Naive thymus-derived CD8-positive, alpha-beta T cell (primary cell): ENCODE data around the gene SGTA. TPM values are rescaled to one million over a fixed set of nuclear protein-coding genes. Genes with fewer than 3 reads are reported as not detected.
A peak's percentile ranks its signal among the peaks of the same experiment; 100 is the strongest.
"Not testable (repeated sequence)": the region's sequence is repeated elsewhere in the genome, so short reads cannot be mapped to it uniquely, and the experiment has no call there.

Source experiments
- ATAC-seq, 2 donors: fragments of 150-1000 bp; cut with Tn5 transposase in 1 of 2; sonication (Bioruptor Pico), chemical (Tn5 transposase) in 1 of 2; 1 replicate in 1 of 2; 2 replicates in 1 of 2; pipeline ENCODE4 v1.10.0; 2021; ENCODE audit warnings: mild to moderate bottlenecking in 2 of 2, moderate library complexity in 2 of 2
- POLR2A ChIA-PET: fragments of 350-600 bp; sonication (Branson Sonifier 250); formaldehyde crosslinking; loops from one replicate; lab custom pipeline; 2021; ENCODE audit warnings: antibody characterized with exemption; lab: Charles Lee
- DNase-seq, 10 donors: peaks; one replicate each; pipeline versions ENCODE4 v3.0.0 to v3.0.0-alpha.2; 2020 to 2022
- H3K27ac Mint-ChIP-seq, 10 donors: one replicate each; pipeline ENCODE4 v1.8.0; 2020 to 2022; ENCODE audit warnings: mild to moderate bottlenecking in 10 of 10, mixed read lengths in 10 of 10, moderate library complexity in 4 of 10, inconsistent platforms in 1 of 10
- H3K27me3 Mint-ChIP-seq, 5 donors: one replicate each; pipeline ENCODE4 v1.8.0; 2021 to 2022; ENCODE audit warnings: mixed read lengths in 5 of 5
- H3K36me3 Mint-ChIP-seq, 3 donors: one replicate each; pipeline ENCODE4 v1.8.0; 2020 to 2022; ENCODE audit warnings: mixed read lengths in 3 of 3, mild to moderate bottlenecking in 2 of 3, inconsistent platforms in 1 of 3
- H3K4me1 Mint-ChIP-seq, 4 donors: one replicate each; pipeline ENCODE4 v1.8.0; 2021 to 2022; ENCODE audit warnings: mixed read lengths in 4 of 4
- H3K4me3 Mint-ChIP-seq, 10 donors: one replicate each; pipeline ENCODE4 v1.8.0; 2020 to 2022; ENCODE audit warnings: mild to moderate bottlenecking in 10 of 10, mixed read lengths in 10 of 10, moderate library complexity in 6 of 10, inconsistent platforms in 1 of 10
- H3K9me3 Mint-ChIP-seq, 9 donors: one replicate each; pipeline ENCODE4 v1.8.0; 2020 to 2022; ENCODE audit warnings: mixed read lengths in 9 of 9, mild to moderate bottlenecking in 3 of 9, inconsistent platforms in 1 of 9, moderate library complexity in 1 of 9
- polyA plus RNA-seq, 3 donors: library from polyadenylated mRNA; unstranded; fragments of 300-500 nt; fragmentation: Illumina TruSeq; gene quantifications; one replicate each; pipeline ENCODE4 v1.2.3, GENCODE V29; 2021
- total RNA-seq, 8 experiments: library from RNA in 2 of 8; stranded (reverse) in 2 of 8; gene quantifications; one replicate each; pipeline ENCODE4 v1.2.3 and lab custom pipeline; 2021 to 2026

The SGTA gene, protein sequence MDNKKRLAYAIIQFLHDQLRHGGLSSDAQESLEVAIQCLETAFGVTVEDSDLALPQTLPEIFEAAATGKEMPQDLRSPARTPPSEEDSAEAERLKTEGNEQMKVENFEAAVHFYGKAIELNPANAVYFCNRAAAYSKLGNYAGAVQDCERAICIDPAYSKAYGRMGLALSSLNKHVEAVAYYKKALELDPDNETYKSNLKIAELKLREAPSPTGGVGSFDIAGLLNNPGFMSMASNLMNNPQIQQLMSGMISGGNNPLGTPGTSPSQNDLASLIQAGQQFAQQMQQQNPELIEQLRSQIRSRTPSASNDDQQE
- 10 to 100 TPM; 33.8 to 34.3 TPM for total RNA-seq
- polyA plus RNA-seq = 10 to 100 TPM; 23.4 to 37.0 (median 28.4) TPM
- 30.1 to 79.2 (median 48.5) reads per million in 6 experiments for total RNA-seq (lab: John Stamatoyannopoulos, UW)

DNA sequence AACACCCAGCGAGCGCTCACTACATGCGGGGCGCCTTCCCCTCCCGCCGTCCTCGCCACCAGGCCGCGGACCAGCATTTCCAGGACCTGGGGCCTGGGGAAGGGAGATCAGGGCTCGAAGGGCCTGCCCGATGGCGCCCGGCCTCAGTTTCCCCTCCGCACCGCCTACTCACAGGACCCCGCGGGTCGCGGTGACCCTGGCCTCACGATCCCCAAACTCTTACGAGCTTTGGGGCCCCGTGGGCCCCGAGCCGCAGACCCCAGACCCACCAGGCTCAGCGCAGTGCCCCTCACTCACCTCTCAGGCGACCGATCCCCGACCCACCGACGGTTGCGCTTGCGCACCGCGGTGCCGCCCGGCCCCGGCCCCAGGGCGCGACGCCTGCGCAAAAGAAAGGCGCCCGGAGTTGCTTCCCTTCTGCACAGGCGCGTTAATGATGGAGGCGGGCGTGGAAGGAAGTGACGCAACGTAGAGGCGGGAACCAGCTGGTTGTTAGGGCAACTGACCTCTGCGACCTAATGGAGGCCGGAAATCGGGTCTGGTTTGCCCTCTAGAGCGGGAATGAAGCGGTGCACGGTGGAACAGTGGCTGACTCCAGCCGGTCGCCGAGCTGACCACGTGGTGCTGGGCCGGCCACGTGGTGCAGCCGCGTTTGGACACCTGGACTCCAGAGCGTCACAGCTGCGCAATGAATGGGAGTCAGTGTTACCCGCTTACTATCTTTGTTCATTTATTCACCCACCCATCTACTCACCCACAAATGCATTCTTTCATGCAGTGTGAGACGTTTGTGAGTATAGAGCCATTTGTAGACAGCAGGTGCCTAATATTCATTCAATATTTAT, at the start of gene SGTA:
Gene SGTA, minus strand, starts transcription at position 338 of the 845 bp plus-strand sequence. CDS start 14,205 bp downstream, outside the sequence.
- peak; percentile 88 to 98 (median 95) for DNase-seq
- Mint-ChIP-seq H3K9me3 (no peaks in the 10 kb centered on the region), H3K27me3 (no peaks in the 10 kb centered on the region), H3K36me3 (peaks cover 0 to 2% (median 0%) of the 10 kb centered on the region in 3 donors), H3K4me3 (peak within 1 kb of the TSS; percentile 80 to 96 (median 92)), H3K27ac (peak within 1 kb of the TSS; percentile 87 to 98 (median 96)), H3K4me1 (peaks cover 25 to 68% (median 58%) of the 10 kb centered on the region in 4 donors)
- peak; percentile 57 to 67 for ATAC-seq
- POLR2A ChIA-PET = interaction anchor here (0.6 to 1.6 kb wide), 7 partner anchors 37 to 307 kb away, joined by 3 to 5 read pairs (median 3); partner anchors contain the start of genes GADD45B, SLC39A3, ZNF554 and ZNF555

DNA sequence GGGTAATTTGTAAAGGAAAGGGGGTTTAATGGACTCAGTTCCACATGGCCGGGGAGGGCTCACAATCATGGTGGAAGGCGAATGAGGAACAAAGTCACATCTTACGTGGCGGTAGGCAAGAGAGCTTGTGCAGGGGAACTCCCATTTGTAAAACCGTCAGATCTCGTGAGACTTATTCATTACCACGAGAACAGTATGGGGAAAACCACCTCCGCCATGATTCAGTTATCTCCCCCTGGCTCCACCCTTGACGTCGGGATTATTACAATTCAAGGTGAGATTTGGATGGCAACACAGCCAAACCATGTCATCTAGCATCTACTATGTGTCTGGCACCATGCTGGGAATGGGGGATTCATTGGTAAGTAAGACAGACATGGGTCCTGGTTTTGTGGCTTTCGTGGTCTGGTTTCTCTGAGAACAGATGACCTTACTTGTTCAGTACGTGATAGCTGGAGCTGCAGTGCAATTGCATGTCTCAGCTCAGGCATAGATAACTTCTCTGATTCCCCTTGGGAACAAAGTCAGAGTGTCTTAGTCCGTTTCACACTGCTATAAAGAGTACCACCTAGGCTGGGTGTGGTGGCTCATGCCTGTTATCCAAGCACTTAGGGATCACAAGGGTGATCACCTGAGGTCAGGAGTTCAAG, 44.9 kb upstream of the SGTA start:
- POLR2A ChIA-PET = no interaction called here
- Mint-ChIP-seq H3K4me3 (no peak overlapping the region), H3K27me3 (no peaks in the 10 kb centered on the region), H3K9me3 (peaks cover 0 to 41% (median 14%) of the 10 kb centered on the region in 9 donors), H3K4me1 (peaks cover 0 to 4% (median 0%) of the 10 kb centered on the region in 4 donors), H3K36me3 (peaks cover 16 to 45% (median 29%) of the 10 kb centered on the region in 3 donors), H3K27ac (no peak overlapping the region)
- DNase-seq (no peak), ATAC-seq (no peak)

DNA sequence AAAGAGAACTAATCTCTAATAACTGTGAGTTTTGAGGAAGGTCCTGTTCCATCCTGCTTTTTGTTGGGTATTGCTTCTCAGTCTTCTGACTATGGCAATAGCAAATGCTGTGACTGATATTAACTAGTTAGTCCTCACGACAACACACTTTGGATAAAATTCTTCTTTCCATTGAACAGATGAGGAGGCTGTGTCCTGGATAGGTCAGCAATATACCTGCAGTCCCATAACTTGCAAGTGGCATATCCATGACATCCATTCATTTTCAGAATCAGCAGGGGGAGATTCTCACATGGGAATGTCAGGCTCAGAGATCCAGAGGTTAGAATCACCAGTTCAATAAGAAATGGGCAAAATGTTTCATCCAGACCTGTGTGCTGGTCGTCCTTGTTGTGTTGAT, 43.9 kb upstream of the SGTA start:
- Mint-ChIP-seq H3K4me1 (peaks cover 0 to 4% (median 0%) of the 10 kb centered on the region in 4 donors), H3K36me3 (peaks cover 12 to 36% (median 25%) of the 10 kb centered on the region in 3 donors), H3K4me3 (no peak overlapping the region), H3K27ac (no peak overlapping the region), H3K27me3 (no peaks in the 10 kb centered on the region), H3K9me3 (peaks cover 0 to 31% (median 9%) of the 10 kb centered on the region in 9 donors)
- ATAC-seq (no peak), DNase-seq (no peak)
- POLR2A ChIA-PET = no interaction called here

DNA sequence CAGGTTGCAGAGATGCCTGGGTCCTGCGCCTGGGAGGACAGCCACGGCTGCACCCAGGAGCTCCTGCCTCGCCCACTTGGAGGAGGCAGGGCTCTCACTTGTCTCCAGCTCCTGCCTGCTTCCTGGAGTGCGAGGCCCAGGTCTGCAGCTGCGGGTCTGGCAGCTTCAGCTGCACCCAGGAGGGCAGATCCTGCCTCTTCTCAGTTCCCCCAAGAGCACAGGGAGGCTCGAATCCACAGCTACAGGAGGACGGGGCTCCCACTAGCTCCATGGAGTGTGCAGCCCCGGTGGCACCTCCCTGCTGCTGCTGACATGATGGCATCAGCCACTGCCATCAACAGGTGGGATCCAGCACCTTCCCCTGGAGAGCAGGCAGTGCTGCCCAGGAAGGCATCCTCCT, 41.1 kb upstream of the SGTA start:
- ATAC-seq (no peak), DNase-seq (no peak)
- Mint-ChIP-seq H3K36me3 (peaks cover 12 to 27% (median 21%) of the 10 kb centered on the region in 3 donors), H3K27ac (no peak overlapping the region), H3K9me3 (peaks cover 0 to 12% (median 3%) of the 10 kb centered on the region in 9 donors), H3K4me3 (no peak overlapping the region), H3K4me1 (peaks cover 0 to 14% (median 6%) of the 10 kb centered on the region in 4 donors), H3K27me3 (no peaks in the 10 kb centered on the region)
- POLR2A ChIA-PET = interaction anchor here (1.3 kb wide), 1 partner anchor 16 kb away, joined by 4 read pairs; the partner anchor contains the start of gene ZNF555

DNA sequence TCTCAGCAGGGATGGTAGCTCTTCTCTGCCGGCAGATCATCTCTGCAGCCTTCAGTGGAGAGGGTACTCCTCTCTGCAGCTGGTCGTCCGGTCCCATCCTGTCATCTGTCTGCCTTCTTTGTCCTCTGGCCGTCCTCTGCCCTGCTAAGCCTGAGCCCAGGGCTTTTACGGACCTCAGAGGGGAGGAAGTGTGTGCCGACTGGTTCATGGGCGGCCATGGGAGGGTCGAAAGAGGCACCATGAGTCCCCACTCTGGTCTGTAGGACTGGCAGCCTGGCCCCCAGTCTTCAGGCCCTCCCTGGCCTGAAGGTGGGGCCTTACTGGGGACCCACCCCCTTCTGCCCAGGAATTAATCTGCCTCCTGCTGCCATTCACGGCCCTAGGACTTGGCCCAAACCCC, 40.6 kb upstream of the SGTA start:
- H3K9me3 Mint-ChIP-seq = peaks cover 0 to 10% (median 3%) of the 10 kb centered on the region in 9 donors
- no peaks in the 10 kb centered on the region for H3K27me3 Mint-ChIP-seq
- ATAC-seq = no peak
- POLR2A ChIA-PET = no interaction called here
- no peak overlapping the region for H3K27ac Mint-ChIP-seq
- no peak for DNase-seq
- H3K4me1 Mint-ChIP-seq = peaks cover 0 to 14% (median 6%) of the 10 kb centered on the region in 4 donors
- H3K36me3 Mint-ChIP-seq = peaks cover 12 to 22% (median 21%) of the 10 kb centered on the region in 3 donors
- no peak overlapping the region for H3K4me3 Mint-ChIP-seq

DNA sequence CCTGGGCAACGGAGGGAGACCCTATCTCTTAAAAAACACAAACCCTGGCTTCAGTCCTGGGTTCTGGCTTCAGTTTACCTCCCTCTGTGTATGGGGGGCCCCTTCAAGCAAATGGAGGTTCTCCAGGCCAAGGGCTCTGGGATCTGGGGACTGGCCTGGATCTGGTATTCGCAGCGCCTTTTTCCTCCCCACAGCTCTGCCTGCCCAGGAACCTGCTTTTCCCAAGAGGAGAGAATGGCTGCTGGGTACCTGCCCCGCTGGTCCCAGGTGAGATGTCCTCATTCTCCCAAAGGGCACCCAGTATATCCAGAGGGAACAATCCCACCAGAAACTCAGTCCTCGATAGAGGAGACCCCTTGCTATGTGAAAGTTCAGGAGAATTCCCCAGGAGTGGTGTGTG, 39.8 kb upstream of the SGTA start:
- Mint-ChIP-seq H3K36me3 (peaks cover 10 to 14% (median 13%) of the 10 kb centered on the region in 3 donors), H3K27me3 (no peaks in the 10 kb centered on the region), H3K27ac (no peak overlapping the region), H3K9me3 (peaks cover 0 to 7% (median 1%) of the 10 kb centered on the region in 9 donors), H3K4me3 (no peak overlapping the region), H3K4me1 (peaks cover 0 to 14% (median 6%) of the 10 kb centered on the region in 4 donors)
- POLR2A ChIA-PET = interaction anchor here (1.4 kb wide), 1 partner anchor 19 kb away, joined by 3 read pairs; the partner anchor contains the start of gene ZNF555
- ATAC-seq = no peak
- DNase-seq = no peak

DNA sequence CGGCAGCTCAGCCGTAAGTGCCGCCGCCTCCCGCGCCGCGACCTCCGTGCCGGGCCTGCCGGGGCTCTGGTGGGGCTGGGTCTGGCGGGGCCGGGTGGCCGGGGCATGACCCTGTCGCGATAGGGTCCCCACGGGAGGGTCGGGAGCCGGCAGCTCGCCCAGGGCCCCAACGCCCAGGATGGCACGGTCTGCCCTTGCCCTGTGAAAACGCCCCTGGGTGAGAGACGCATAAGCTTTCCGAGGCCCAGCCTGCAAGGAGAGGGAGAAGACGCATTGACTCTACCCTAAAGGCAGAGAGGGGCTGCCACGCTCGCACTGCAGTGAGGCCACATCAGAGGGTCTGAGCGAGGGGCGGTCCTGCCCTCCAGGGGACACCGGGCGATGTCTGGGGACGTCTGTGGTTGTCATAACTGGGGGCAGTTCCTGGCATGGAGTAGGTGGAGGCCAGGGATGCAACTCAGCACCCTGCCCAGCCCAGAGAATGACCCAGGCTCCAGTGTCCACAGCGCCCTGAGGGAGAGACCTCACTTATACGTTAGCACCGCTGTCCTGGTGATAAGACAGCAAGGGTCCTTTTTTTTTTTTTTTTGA, 37.1 kb upstream of the SGTA start:
- POLR2A ChIA-PET = interaction anchor here (0.7 to 2.0 kb wide), 4 partner anchors 21 to 49 kb away, joined by 3 to 11 read pairs (median 4); partner anchors contain the start of genes SGTA and ZNF555

DNA sequence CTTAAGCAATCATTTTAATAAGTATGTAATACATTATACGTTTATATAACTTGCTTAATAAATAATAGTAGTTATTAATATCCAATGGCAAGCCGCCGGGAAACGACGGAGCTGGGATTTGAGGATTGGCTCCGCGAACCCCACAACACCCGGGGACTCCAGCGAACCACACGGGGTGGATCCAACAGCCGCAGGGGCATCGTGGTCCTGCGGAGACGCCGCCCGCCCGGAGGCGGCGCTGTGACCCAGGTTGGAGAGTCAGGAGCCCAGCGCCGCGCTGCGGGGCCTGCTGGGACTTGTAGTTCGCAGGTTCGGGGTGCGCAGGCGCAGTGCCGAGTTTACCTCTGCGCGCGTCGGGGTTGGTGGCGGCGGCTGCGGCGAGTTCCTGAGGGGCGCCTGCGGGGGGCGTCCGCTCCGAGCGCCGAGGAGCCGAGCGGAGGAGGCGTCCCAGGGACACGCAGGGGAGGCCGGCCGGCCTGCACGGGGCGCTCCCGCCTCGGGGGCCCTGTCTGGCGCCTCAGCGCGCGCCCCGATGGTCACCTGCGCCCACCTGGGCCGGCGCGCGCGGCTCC, 36.6 kb upstream of the SGTA start, which contains the start of gene ZNF554:
Gene ZNF554, plus strand, starts transcription at position 329 of the 572 bp plus-strand sequence. Its CDS starts 204 bp downstream, at position 533.
- H3K4me1 Mint-ChIP-seq = peaks cover 0 to 14% (median 6%) of the 10 kb centered on the region in 4 donors
- peak within 1 kb of the TSS in 8 of 10 donors; percentile 39 to 87 (median 76) for H3K27ac Mint-ChIP-seq
- peak within 1 kb of the TSS; percentile 81 to 93 (median 87) for H3K4me3 Mint-ChIP-seq
- DNase-seq = peak; percentile 96 to 100 (median 99)
- peaks cover 0 to 1% (median 0%) of the 10 kb centered on the region in 3 donors for H3K36me3 Mint-ChIP-seq
- no peaks in the 10 kb centered on the region for H3K9me3 Mint-ChIP-seq
- no peaks in the 10 kb centered on the region for H3K27me3 Mint-ChIP-seq
- peak; percentile 93 to 94 for ATAC-seq
- POLR2A ChIA-PET = interaction anchor here (0.6 to 2.0 kb wide), 5 partner anchors 12 to 123 kb away, joined by 3 to 11 read pairs (median 3); partner anchors contain the start of genes SGTA and ZNF555

More for the DNA sequence above, 37.1 kb upstream of the SGTA start:
- Mint-ChIP-seq H3K9me3 (no peaks in the 10 kb centered on the region), H3K27ac (peak overlapping the region in 8 of 10 donors; percentile 39 to 87 (median 76)), H3K27me3 (no peaks in the 10 kb centered on the region), H3K4me1 (peaks cover 0 to 14% (median 6%) of the 10 kb centered on the region in 4 donors), H3K36me3 (peaks cover 0 to 4% (median 0%) of the 10 kb centered on the region in 3 donors), H3K4me3 (peak overlapping the region; percentile 81 to 93 (median 87))
- peak in 1 of 10 donors; percentile 5 for DNase-seq
- ATAC-seq = peak; percentile 22 to 26

DNA sequence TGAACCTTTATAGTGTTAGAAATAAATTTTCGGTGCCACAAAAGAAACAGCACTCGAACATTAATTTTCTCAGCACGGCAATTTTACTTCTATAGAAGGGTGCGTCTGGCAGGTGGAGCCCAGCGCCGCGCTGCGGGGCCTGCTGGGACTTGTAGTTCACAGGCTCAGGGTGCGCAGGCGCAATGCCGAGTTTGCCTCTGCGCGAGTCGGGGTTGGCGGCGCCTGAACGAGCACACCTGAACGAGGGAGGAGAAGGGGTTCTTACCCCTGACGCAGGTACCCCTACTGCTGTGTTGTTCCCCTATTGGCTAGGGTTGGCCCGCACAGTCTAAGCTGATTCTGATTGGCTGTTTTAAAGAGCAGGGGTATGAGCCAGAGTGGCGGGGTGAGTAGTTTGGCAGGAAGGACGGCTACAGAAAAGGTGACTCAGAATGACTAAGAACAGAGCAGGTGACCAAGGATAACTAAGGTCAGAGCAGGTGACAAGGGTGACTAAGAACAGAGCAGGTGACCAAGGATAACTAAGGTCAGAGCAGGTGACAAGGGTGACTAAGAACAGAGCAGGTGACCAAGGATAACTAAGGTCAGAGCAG, 34.3 kb upstream of the SGTA start:
- Mint-ChIP-seq H3K27ac (peak overlapping the region in 1 of 10 donors; percentile 37), H3K4me1 (peaks cover 0 to 14% (median 6%) of the 10 kb centered on the region in 4 donors), H3K4me3 (peak overlapping the region in 1 of 10 donors; percentile 30)
- DNase-seq, POLR2A ChIA-PET, H3K9me3 Mint-ChIP-seq, ATAC-seq, H3K27me3 Mint-ChIP-seq, H3K36me3 Mint-ChIP-seq: not testable (repeated sequence)

DNA sequence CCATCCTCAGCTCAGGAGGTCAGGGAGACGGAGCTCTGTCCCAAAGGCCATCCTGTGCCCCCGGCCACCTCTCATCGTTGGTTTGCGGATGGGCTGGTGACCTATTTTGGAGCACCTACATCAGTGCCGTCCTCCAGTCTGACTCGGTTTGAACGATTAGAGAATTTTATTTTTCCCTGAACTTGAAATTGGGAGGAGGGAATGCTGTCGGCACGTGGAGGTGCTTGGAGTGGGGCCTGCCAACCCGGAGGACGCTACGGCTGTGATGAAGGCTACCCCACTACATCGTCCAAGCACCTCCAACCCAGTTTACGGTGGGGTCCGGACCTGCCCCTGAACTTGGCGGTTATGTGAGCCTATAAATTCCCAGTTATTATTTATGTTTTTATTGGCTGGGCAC, 33.6 kb upstream of the SGTA start:
- ATAC-seq = no peak
- Mint-ChIP-seq H3K27me3 (no peaks in the 10 kb centered on the region), H3K4me3 (no peak overlapping the region), H3K27ac (no peak overlapping the region), H3K4me1 (peaks cover 0 to 10% (median 5%) of the 10 kb centered on the region in 4 donors), H3K9me3 (no peaks in the 10 kb centered on the region), H3K36me3 (no peaks in the 10 kb centered on the region)
- POLR2A ChIA-PET = no interaction called here
- no peak for DNase-seq

DNA sequence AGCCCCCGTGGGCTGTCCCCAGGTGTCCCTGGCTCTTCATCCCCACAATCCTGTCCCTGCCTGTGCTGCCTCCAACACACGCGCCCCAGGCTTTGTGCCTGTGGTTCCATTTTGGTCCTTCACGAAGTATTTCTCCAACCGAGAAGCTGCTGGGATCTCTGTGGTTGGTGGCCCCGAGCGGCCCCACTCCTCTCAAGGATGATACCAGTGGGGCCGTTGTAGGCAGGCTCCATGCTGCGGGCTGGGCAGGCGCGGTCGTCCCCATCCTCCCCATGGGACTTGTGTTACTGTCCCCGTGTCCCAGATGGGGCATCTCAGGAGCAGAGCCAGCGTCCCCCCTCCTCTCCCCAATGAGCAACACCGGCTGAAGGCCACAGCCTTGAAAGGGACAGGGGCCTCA, 32.9 kb upstream of the SGTA start:
- Mint-ChIP-seq H3K27ac (no peak overlapping the region), H3K36me3 (no peaks in the 10 kb centered on the region), H3K4me1 (peaks cover 0 to 7% (median 4%) of the 10 kb centered on the region in 4 donors), H3K9me3 (no peaks in the 10 kb centered on the region), H3K27me3 (no peaks in the 10 kb centered on the region), H3K4me3 (no peak overlapping the region)
- no peak for DNase-seq
- ATAC-seq = no peak
- POLR2A ChIA-PET = no interaction called here
